Fibroblast of the aortic adventitia (primary cell): ENCODE measurements around the gene MFSD12. TPM values are rescaled to one million over a fixed set of nuclear protein-coding genes. Genes with fewer than 3 reads are reported as not detected.

Experiments
- DNase-seq: peaks from one replicate; pipeline ENCODE4 v3.0.0-alpha.2; 2010; ENCODE audit warnings: low read depth
- H3K4me3 ChIP-seq: 2 replicates; pipeline ENCODE4 v1.5.1; 2011; ENCODE audit warnings: low read depth, mild to moderate bottlenecking, control low read depth, low read length, moderate library complexity
- CTCF ChIP-seq: IDR thresholded peaks from 2 replicates; pipeline ENCODE4 v1.5.1; 2011; ENCODE audit warnings: mild to moderate bottlenecking, low read length, control low read depth, inconsistent platforms; ENCODE audit not compliant: insufficient read depth
- total RNA-seq: library from RNA; depleted of rRNA; stranded (reverse); fragments of >200 nt; gene quantifications from 2 replicates; pipeline ENCODE4 v1.2.3, GENCODE V29; 2012; ENCODE audit warnings: low replicate concordance

The MFSD12 gene
- total RNA-seq, 1 donor: 51.7 TPM

- no peak for DNase-seq
- TF ChIP-seq CTCF: no peak
These were observed 52.7 kb downstream of the MFSD12 start for GRCh38 chr19:3504735-3505134.

GRCh38 chr19:3503036-3503572 lies 54.3 kb downstream of the MFSD12 start:
- TF ChIP-seq CTCF: no peak
- no peak overlapping the region for H3K4me3 ChIP-seq
- DNase-seq: no peak

More at GRCh38 chr19:3504735-3505134, 52.7 kb downstream of the MFSD12 start:
- H3K4me3 ChIP-seq: no peak overlapping the region

GRCh38 chr19:3501780-3502179 lies 55.6 kb downstream of the MFSD12 start:
- no peak for DNase-seq
- no peak for TF ChIP-seq CTCF
- no peak overlapping the region for H3K4me3 ChIP-seq

- H3K4me3 ChIP-seq: peak within 1 kb of the TSS; percentile 98
- no peak for TF ChIP-seq CTCF
- peak; percentile 98 for DNase-seq
These were observed 56.8 kb downstream of the MFSD12 start, which contains the start of gene DOHH for GRCh38 chr19:3500429-3501101. Gene DOHH, minus strand, starts transcription at chr19:3500674. Its CDS starts 3,860 bp downstream, at chr19:3496814.

- TF ChIP-seq CTCF: no peak
- H3K4me3 ChIP-seq: peak overlapping the region; percentile 98
- no peak for DNase-seq
These were observed 57.5 kb downstream of the MFSD12 start for GRCh38 chr19:3499738-3500428.

GRCh38 chr19:3497757-3498520 lies 59.4 kb downstream of the MFSD12 start:
- no peak overlapping the region for H3K4me3 ChIP-seq
- TF ChIP-seq CTCF: no peak
- no peak for DNase-seq
